GM23338 (cell line): ENCODE results near the gene DAPK2. TPM values are rescaled to one million over a fixed set of nuclear protein-coding genes. Genes with fewer than 3 reads are reported as not detected.

Experiments
- ATAC-seq: fragments of 200-7000 bp; cut with Tn5 transposase; 3 replicates; pipeline ENCODE4 v1.9.1; 2020
- DNase-seq: peaks from one replicate; pipeline ENCODE4 v3.0.0-alpha.2; 2015; ENCODE audit warnings: low spot score
- H2AFZ ChIP-seq: fragments of 200-600 bp; sonication (generic); 2 replicates; pipeline ENCODE4 v1.8.0; 2016; ENCODE audit warnings: antibody characterized with exemption, mild to moderate bottlenecking, moderate library complexity
- H3F3A ChIP-seq: fragments of 200-600 bp; sonication (generic); replicated peaks from 2 replicates; pipeline ENCODE4 v1.8.0; 2017; ENCODE audit warnings: antibody characterized with exemption, mixed run types, low read depth
- H3K27ac ChIP-seq: fragments of 200-600 bp; sonication (generic); 2 replicates; pipeline ENCODE4 v1.6.1; 2016; ENCODE audit warnings: low read depth
- H3K27me3 ChIP-seq: fragments of 200-600 bp; sonication (generic); 2 replicates; pipeline ENCODE4 v1.8.0; 2016; ENCODE audit warnings: mild to moderate bottlenecking, mixed run types, moderate library complexity; ENCODE audit not compliant: insufficient read depth
- H3K36me3 ChIP-seq: fragments of 200-600 bp; sonication (generic); 2 replicates; pipeline ENCODE4 v1.8.0; 2016; ENCODE audit warnings: mild to moderate bottlenecking; ENCODE audit not compliant: insufficient read depth
- H3K4me1 ChIP-seq: fragments of 200-600 bp; sonication (generic); 2 replicates; pipeline ENCODE4 v1.8.0; 2016; ENCODE audit warnings: mild to moderate bottlenecking, moderate library complexity; ENCODE audit not compliant: insufficient read depth
- H3K4me2 ChIP-seq: fragments of 200-600 bp; sonication (generic); 2 replicates; pipeline ENCODE4 v1.7.1; 2017; ENCODE audit warnings: mixed run types
- H3K4me3 ChIP-seq: fragments of 200-600 bp; sonication (generic); 2 replicates; pipeline ENCODE4 v1.6.1; 2016; ENCODE audit warnings: mixed run types
- H3K79me2 ChIP-seq: fragments of 200-600 bp; sonication (generic); replicated peaks from 2 replicates; pipeline ENCODE4 v1.8.0; 2017; ENCODE audit warnings: mild to moderate bottlenecking; ENCODE audit not compliant: insufficient read depth
- H3K9me2 ChIP-seq: fragments of 200-600 bp; sonication (generic); 2 replicates; pipeline ENCODE4 v1.8.0; 2017; ENCODE audit not compliant: insufficient read depth
- H4K20me1 ChIP-seq: fragments of 200-600 bp; sonication (generic); replicated peaks from 2 replicates; pipeline ENCODE4 v1.8.0; 2017; ENCODE audit warnings: mild to moderate bottlenecking; ENCODE audit not compliant: insufficient read depth
- H3K27ac Mint-ChIP-seq: 2 replicates; pipeline ENCODE4 v1.8.0; 2020; ENCODE audit warnings: inconsistent platforms, mild to moderate bottlenecking, moderate library complexity, mixed read lengths
- H3K27me3 Mint-ChIP-seq: 3 replicates; pipeline ENCODE4 v1.8.0; 2022; ENCODE audit warnings: low read depth, mild to moderate bottlenecking, moderate library complexity, mixed read lengths, inconsistent platforms; ENCODE audit not compliant: insufficient read depth, poor library complexity
- H3K36me3 Mint-ChIP-seq: 3 replicates; pipeline ENCODE4 v1.8.0; 2021; ENCODE audit warnings: low read depth, mild to moderate bottlenecking, inconsistent platforms, moderate library complexity, mixed read lengths
- H3K4me1 Mint-ChIP-seq: 3 replicates; pipeline ENCODE4 v1.8.0; 2020; ENCODE audit warnings: mild to moderate bottlenecking, inconsistent platforms, mixed read lengths
- H3K4me3 Mint-ChIP-seq: 3 replicates; pipeline ENCODE4 v1.8.0; 2021; ENCODE audit warnings: moderate library complexity, mild to moderate bottlenecking, inconsistent platforms, mixed read lengths
- H3K9me3 Mint-ChIP-seq: 3 replicates; pipeline ENCODE4 v1.8.0; 2020; ENCODE audit warnings: moderate library complexity, mild to moderate bottlenecking, inconsistent platforms, mixed read lengths
- CREB1 ChIP-seq: fragments of 250-450 bp; sonication (Bioruptor Pico); IDR thresholded peaks from 2 replicates; pipeline ENCODE4 v1.5.0; 2020; ENCODE audit warnings: low read depth, mild to moderate bottlenecking, moderate library complexity
- CTCF ChIP-seq, 2 experiments: fragments of 200-600 bp in 1 of 2; sonication (generic) in 1 of 2; conservative IDR thresholded peaks; 2 replicates each; pipeline versions ENCODE4 v1.5.1 to v1.6.1; 2016 to 2017; ENCODE audit warnings: antibody characterized with exemption in 2 of 2, low read depth in 2 of 2, mild to moderate bottlenecking in 2 of 2, moderate library complexity in 1 of 2
- EZH2 ChIP-seq: fragments of 200-600 bp; sonication (generic); IDR thresholded peaks from one replicate; pipeline ENCODE4 v1.8.0; 2017; ENCODE audit warnings: antibody characterized with exemption, mild to moderate bottlenecking, low read depth; ENCODE audit not compliant: unreplicated experiment
- EZH2phosphoT487 ChIP-seq: fragments of 200-600 bp; sonication (generic); IDR thresholded peaks from one replicate; pipeline ENCODE4 v1.8.1; 2018; ENCODE audit warnings: antibody characterized with exemption; ENCODE audit not compliant: unreplicated experiment
- NANOG ChIP-seq: IDR thresholded peaks from 2 replicates; pipeline ENCODE4 v1.6.1; 2016; ENCODE audit warnings: antibody characterized with exemption, borderline replicate concordance
- POLR2AphosphoS5 ChIP-seq: IDR thresholded peaks from 2 replicates; pipeline ENCODE4 v1.6.1; 2016; ENCODE audit warnings: antibody characterized with exemption, low read depth
- STAT1 ChIP-seq: IDR thresholded peaks from one replicate; pipeline ENCODE4 v1.6.1; 2016; ENCODE audit warnings: antibody characterized with exemption; ENCODE audit not compliant: unreplicated experiment
- ZNF331 ChIP-seq: fragments of 250-450 bp; sonication (Bioruptor Pico); IDR thresholded peaks from 2 replicates; pipeline ENCODE4 v1.5.0; 2020; ENCODE audit warnings: low read depth, mild to moderate bottlenecking, moderate library complexity
- polyA plus RNA-seq: library from polyadenylated mRNA; unstranded; fragments of >200 nt; fragmentation: Nextera tagmentation; extraction: Ambion mirVana; gene quantifications from 2 replicates; pipeline ENCODE4 v1.2.1, GENCODE V29; 2016
- total RNA-seq: library from RNA; depleted of rRNA; stranded (reverse); fragments of >200 nt; shearing (Covaris generic); gene quantifications from 2 replicates; pipeline ENCODE4 v1.2.3, GENCODE V29; 2014
- TF ChIP-seq, protein P1 (sequence below): fragments of 250-450 bp; sonication (Bioruptor Pico); IDR thresholded peaks from 2 replicates; pipeline ENCODE4 v1.5.0; 2020; ENCODE audit warnings: mild to moderate bottlenecking, moderate library complexity
- TF ChIP-seq, protein P2 (sequence below): IDR thresholded peaks from one replicate; pipeline ENCODE4 v1.6.1; 2018; ENCODE audit warnings: antibody characterized with exemption; ENCODE audit not compliant: unreplicated experiment
- TF ChIP-seq, protein P3 (sequence below): IDR thresholded peaks from 2 replicates; pipeline ENCODE4 v1.6.1; 2016; ENCODE audit warnings: antibody characterized with exemption

Gene DAPK2
- total and polyA plus RNA-seq, 2 experiments from 2014 or later, result 1.6 to 3.1 TPM

- TF ChIP-seq, protein P1, sequence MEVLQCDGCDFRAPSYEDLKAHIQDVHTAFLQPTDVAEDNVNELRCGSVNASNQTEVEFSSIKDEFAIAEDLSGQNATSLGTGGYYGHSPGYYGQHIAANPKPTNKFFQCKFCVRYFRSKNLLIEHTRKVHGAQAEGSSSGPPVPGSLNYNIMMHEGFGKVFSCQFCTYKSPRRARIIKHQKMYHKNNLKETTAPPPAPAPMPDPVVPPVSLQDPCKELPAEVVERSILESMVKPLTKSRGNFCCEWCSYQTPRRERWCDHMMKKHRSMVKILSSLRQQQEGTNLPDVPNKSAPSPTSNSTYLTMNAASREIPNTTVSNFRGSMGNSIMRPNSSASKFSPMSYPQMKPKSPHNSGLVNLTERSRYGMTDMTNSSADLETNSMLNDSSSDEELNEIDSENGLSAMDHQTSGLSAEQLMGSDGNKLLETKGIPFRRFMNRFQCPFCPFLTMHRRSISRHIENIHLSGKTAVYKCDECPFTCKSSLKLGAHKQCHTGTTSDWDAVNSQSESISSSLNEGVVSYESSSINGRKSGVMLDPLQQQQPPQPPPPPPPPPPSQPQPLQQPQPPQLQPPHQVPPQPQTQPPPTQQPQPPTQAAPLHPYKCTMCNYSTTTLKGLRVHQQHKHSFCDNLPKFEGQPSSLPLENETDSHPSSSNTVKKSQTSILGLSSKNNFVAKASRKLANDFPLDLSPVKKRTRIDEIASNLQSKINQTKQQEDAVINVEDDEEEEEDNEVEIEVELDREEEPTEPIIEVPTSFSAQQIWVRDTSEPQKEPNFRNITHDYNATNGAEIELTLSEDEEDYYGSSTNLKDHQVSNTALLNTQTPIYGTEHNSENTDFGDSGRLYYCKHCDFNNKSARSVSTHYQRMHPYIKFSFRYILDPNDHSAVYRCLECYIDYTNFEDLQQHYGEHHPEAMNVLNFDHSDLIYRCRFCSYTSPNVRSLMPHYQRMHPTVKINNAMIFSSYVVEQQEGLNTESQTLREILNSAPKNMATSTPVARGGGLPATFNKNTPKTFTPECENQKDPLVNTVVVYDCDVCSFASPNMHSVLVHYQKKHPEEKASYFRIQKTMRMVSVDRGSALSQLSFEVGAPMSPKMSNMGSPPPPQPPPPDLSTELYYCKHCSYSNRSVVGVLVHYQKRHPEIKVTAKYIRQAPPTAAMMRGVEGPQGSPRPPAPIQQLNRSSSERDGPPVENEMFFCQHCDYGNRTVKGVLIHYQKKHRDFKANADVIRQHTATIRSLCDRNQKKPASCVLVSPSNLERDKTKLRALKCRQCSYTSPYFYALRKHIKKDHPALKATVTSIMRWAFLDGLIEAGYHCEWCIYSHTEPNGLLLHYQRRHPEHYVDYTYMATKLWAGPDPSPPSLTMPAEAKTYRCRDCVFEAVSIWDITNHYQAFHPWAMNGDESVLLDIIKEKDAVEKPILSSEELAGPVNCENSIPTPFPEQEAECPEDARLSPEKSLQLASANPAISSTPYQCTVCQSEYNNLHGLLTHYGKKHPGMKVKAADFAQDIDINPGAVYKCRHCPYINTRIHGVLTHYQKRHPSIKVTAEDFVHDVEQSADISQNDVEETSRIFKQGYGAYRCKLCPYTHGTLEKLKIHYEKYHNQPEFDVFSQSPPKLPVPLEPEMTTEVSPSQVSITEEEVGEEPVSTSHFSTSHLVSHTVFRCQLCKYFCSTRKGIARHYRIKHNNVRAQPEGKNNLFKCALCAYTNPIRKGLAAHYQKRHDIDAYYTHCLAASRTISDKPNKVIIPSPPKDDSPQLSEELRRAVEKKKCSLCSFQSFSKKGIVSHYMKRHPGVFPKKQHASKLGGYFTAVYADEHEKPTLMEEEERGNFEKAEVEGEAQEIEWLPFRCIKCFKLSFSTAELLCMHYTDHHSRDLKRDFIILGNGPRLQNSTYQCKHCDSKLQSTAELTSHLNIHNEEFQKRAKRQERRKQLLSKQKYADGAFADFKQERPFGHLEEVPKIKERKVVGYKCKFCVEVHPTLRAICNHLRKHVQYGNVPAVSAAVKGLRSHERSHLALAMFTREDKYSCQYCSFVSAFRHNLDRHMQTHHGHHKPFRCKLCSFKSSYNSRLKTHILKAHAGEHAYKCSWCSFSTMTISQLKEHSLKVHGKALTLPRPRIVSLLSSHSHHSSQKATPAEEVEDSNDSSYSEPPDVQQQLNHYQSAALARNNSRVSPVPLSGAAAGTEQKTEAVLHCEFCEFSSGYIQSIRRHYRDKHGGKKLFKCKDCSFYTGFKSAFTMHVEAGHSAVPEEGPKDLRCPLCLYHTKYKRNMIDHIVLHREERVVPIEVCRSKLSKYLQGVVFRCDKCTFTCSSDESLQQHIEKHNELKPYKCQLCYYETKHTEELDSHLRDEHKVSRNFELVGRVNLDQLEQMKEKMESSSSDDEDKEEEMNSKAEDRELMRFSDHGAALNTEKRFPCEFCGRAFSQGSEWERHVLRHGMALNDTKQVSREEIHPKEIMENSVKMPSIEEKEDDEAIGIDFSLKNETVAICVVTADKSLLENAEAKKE, result no peak
- TF ChIP-seq POLR2AphosphoS5 (no peak), CTCF (conservative IDR thresholded peaks at IDR 0.05; ENCODE audit: low read depth in 2 of 2) (no peak), EZH2phosphoT487 (no peak), ZNF331 (CRISPR knock-in tag) (no peak), STAT1 (no peak), NANOG (no peak)
Measured at GRCh38 chr15:63986751-63987341, 59.4 kb downstream of the DAPK2 start (continued).

DNA sequence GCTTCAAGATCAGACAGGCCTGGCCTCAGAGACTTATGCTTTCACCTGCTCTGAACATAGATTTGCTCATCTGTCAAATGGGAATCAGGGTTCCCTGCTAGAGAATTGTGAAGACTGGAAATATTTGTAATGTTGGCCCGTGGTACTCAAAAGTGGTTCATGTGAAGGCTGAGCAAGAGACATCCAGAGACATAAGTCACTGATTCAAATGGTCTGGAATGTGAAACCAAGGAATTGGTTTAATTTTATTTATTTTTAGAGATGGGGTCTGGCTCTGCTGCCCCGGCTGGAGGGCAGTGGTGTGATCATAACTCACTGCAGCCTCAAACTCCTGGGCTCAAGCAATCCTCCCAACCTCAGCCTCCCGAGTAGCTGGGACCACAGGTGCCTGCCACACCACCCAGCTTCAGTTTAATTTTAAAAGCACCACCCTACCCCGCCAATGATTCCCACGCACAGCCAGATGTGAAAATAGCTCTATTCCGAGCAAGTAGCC lies 60.1 kb downstream of the DAPK2 start:
- H3K4me3 Mint-ChIP-seq, result no peak overlapping the region
- Histone ChIP-seq H4K20me1 (no peaks in the 10 kb centered on the region), H3K27me3 (no peaks in the 10 kb centered on the region), H3F3A (no peaks in the 10 kb centered on the region), H3K4me3 (no peak overlapping the region), H3K4me1 (no peaks in the 10 kb centered on the region), H2AFZ (no peak overlapping the region), H3K79me2 (no peaks in the 10 kb centered on the region), H3K36me3 (no peaks in the 10 kb centered on the region), H3K9me2 (no peaks in the 10 kb centered on the region), H3K27ac (no peak overlapping the region), H3K4me2 (no peak overlapping the region)
- H3K9me3 Mint-ChIP-seq, result no peaks in the 10 kb centered on the region
- no peak overlapping the region for H3K27ac Mint-ChIP-seq
- H3K36me3 Mint-ChIP-seq, result no peaks in the 10 kb centered on the region
- TF ChIP-seq EZH2, result no peak
- TF ChIP-seq, protein P2, sequence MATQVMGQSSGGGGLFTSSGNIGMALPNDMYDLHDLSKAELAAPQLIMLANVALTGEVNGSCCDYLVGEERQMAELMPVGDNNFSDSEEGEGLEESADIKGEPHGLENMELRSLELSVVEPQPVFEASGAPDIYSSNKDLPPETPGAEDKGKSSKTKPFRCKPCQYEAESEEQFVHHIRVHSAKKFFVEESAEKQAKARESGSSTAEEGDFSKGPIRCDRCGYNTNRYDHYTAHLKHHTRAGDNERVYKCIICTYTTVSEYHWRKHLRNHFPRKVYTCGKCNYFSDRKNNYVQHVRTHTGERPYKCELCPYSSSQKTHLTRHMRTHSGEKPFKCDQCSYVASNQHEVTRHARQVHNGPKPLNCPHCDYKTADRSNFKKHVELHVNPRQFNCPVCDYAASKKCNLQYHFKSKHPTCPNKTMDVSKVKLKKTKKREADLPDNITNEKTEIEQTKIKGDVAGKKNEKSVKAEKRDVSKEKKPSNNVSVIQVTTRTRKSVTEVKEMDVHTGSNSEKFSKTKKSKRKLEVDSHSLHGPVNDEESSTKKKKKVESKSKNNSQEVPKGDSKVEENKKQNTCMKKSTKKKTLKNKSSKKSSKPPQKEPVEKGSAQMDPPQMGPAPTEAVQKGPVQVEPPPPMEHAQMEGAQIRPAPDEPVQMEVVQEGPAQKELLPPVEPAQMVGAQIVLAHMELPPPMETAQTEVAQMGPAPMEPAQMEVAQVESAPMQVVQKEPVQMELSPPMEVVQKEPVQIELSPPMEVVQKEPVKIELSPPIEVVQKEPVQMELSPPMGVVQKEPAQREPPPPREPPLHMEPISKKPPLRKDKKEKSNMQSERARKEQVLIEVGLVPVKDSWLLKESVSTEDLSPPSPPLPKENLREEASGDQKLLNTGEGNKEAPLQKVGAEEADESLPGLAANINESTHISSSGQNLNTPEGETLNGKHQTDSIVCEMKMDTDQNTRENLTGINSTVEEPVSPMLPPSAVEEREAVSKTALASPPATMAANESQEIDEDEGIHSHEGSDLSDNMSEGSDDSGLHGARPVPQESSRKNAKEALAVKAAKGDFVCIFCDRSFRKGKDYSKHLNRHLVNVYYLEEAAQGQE, result no peak
- TF ChIP-seq CREB1, result no peak
- TF ChIP-seq, protein P3, sequence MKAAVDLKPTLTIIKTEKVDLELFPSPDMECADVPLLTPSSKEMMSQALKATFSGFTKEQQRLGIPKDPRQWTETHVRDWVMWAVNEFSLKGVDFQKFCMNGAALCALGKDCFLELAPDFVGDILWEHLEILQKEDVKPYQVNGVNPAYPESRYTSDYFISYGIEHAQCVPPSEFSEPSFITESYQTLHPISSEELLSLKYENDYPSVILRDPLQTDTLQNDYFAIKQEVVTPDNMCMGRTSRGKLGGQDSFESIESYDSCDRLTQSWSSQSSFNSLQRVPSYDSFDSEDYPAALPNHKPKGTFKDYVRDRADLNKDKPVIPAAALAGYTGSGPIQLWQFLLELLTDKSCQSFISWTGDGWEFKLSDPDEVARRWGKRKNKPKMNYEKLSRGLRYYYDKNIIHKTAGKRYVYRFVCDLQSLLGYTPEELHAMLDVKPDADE, result no peak
- no peak for TF ChIP-seq EZH2phosphoT487
- H3K4me1 Mint-ChIP-seq, result peaks cover 6% of the 10 kb centered on the region; the same call in 1 of the 3 replicates
- ATAC-seq (no peak), DNase-seq (no peak)
- H3K27me3 Mint-ChIP-seq, result peaks cover 3% of the 10 kb centered on the region
